ENCODE results near the gene EGFL6.
A peak's percentile ranks its signal among the peaks of the same experiment; 100 is the strongest.
"Not testable (repeated sequence)": the region's sequence is repeated elsewhere in the genome, so short reads cannot be mapped to it uniquely, and the experiment has no call there.

The EGFL6 gene

DNA sequence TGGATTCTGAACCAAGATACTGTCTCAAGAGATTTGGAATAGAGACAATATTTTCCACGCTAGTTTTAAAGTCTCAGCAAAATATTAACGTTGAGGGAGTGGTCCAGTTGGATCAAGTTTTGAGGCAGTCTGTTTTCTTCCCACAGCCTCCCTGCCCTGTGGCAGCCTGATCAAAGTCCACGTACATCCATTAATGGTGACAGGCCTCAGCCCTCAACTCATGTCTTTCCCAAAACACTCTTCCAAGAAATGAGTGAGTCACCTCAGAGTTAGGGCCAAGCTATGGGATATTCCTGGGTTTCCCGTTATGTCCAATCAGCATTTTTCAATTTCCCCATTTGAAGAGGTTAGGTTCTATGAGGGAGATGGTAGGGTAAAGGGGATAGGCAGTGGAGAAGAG is 28.5 kb downstream of the EGFL6 start:
- no peak for DNase-seq (ENCODE audit: low read depth, low spot score)

DNA sequence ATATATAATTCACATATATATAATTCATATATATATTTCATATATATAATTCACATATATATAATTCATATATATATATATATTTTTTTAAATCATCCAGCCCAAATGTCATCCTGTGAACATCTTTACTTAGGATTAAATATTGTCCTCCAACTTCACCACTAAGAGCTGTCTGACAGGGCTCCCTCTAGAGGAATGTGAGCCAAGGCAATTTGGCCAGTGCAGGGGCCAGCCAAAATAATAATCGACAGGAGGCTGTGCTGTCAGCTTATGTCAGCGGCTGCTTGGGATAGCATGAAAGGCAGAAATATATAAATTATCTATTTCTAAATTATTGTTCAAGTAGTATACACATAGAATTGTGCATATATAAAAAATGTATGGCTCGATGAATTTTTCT is 29.5 kb downstream of the EGFL6 start:
- DNase-seq (ENCODE audit: low read depth, low spot score): no peak

DNA sequence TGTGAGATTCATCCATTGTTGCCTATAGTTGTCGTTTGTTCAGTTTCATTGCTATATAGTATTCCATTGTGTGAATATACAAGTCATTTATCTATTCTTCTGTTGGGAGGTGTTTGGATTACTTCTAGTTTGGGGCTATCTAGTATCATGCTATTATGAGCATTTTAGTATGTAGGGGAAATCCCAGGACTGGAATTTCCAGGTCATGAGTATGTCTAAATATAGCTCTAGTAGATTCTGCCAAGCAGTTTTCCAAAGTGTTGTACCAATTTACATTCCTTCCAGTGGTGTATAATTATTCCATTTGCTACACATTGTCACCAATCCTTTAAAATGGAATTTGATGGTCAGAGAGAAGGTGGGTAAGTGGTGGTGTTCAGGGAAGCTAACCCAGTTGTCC is 30.1 kb downstream of the EGFL6 start:
- DNase-seq (ENCODE audit: low read depth, low spot score): no peak

DNA sequence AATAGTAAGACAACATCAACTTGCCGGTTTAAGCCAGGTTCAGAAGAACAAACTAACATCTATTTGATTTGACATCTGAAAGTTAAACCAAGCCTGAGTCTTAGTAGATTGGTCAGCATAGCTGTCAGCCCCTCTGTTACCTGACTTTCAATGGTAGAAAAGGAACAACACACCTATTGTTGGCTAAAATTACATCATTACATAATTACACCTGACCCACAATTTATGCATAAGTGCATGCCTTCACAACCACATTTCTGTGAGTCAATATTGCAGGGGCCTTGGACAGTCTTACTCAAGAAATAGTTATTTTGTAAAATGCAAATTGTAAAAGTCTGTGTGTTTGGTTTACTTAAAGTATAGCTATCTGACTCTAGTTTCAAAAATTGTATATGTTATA is 36.2 kb downstream of the EGFL6 start:
- no peak for DNase-seq (ENCODE audit: low read depth, low spot score)

DNA sequence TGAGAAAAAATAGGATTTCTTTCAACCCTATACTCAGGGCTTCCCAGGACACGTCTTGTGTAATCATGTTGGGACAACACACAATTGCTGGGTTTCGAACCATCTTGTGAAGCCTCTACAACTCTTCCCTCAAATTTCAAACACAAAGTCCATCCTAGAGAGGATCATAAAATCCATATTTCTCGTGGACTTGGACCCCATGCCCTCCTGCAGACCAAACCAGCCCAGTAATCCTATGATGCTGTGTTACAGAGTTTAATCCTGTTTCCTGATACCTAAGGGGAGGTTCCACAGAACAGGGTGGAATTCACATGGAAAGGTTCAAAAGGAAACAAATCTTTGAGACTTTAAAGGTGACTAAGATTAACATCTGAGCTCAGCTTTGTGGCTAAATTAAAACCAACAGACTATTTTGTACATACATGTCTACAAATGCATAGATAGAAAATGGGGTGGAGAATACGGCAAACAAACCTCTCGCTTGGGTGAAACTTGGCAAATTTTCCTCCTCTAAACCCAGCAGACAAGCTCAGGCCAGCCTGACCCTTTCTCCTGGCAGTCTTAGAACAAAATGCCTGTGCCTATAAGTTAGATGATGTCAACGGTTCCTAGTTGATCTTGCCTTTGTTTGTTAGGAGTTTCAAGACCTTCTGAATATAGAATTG is 38.1 kb downstream of the EGFL6 start:
- DNase-seq (ENCODE audit: low read depth, low spot score): no peak

DNA sequence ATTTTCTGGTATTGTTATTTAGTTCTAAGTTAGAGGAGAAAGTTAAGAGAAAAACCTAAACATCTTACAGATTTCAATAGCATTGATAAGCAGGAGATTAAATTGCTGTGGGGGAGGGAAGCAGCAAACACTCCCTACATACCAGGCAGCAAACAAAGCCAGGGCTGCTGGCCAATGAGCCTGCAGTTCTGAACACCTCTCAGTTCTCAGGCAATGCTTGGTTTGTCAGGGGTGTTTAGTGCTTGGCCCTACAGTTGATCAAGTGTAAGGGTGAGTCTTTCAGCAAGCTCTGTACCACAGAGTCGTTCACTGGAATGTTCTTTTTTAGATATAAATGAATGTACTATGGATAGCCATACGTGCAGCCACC is 38.6 kb downstream of the EGFL6 start:
- no peak for DNase-seq (ENCODE audit: low read depth, low spot score)

DNA sequence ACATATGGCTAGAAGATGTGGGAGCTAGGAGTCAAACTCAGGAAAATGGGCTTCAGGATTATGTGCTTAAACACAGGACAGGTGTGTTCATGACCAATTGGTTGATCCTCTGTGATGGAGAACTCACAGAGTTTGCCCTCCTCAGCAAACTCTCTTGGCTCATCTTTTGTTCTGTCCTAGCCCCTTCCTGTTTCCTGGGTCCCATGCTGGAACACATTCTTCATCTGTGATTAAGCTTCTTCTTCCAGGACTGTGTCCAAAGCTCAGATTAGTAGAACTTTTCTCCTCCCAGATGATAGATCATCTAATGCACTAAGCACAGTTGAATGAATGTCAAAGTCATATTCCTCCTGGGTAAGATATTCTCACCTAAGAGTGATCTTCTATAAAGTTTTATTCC is 44.8 kb downstream of the EGFL6 start:
- no peak for DNase-seq (ENCODE audit: low read depth, low spot score)

DNA sequence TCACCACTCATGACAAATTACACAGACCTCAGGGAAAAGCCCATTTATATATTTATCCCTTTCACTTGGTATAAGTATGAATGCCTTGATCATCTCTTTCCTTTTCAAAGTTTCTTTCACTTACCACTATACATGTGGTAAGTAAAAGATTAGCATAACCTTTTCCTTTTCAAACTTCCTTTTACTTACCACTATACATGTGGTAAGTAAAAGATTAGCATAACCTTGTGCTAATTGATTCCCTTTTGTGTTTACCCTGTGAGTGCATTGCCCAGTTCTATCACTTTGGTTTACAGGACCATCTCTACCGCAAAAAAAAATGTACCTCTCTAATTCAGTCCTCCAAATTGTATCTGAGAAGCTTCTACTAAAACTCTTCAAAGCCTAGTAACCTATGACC is 50.8 kb downstream of the EGFL6 start:
- no peak for DNase-seq (ENCODE audit: low read depth, low spot score)

DNA sequence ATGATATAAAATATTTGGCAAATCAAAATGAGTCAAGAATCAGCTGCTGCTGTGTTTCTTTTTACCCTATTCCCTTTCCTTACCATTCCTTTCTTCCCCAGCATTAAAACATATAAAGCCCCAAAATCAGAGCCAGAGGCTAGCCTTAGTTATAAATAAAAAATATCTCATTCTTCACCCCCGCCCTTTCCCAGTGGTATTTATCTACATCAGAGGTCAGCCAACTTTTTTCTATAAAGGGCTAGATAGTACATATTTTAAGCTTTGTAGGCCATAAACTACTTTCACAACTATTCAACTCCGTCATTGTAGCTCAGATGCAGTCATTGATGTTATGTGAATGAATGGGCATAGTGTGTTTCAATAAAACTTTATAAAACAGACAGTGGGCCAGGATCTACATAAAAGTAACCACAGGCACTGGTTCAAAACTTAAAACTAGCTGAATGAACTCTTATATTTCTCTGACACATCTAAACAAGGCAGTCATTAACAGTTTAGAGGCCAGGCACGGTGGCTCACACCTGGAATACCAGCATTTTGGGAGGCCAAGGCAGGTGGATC is 53.1 kb downstream of the EGFL6 start:
- no peak for DNase-seq (ENCODE audit: low read depth, low spot score)

DNA sequence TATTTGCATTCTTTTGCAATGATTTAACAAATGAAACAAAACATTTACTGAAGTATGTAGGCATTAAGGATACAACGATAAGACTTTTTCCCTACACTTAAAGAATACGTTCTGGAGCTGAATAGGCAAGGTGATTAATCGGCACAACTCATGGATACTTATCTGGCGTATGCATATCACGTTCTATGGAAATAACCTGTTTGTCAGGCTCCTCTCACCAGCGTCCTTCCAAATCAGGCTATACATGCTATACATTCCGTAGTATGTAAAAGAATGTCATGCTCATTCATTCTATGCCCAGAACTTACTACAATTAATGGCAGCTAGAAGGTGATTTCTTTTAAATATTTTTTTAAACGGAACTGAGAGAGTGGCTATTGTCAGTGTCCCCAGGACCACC is 57.9 kb downstream of the EGFL6 start:
- no peak for DNase-seq (ENCODE audit: low read depth, low spot score)

DNA sequence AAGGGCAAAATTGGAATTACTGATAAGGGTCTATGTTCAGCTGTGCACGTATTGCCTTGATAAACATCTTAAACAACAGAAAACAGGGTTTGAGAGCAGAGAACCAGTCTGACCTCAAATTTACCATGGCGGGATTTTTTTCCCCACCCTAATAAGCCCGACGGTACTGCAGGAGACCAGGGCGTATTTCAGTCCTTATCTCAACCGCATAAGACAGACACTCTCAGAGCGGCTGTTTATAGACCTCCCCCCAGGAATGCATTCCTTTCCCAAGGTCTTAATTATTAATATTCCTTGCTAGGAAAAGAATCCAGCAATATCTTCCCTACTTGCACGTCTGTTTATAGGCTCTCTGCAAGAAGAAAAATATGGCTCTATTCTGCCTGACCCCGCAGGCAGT is 67.8 kb downstream of the EGFL6 start:
- DNase-seq (ENCODE audit: low read depth, low spot score): not testable (repeated sequence)

DNA sequence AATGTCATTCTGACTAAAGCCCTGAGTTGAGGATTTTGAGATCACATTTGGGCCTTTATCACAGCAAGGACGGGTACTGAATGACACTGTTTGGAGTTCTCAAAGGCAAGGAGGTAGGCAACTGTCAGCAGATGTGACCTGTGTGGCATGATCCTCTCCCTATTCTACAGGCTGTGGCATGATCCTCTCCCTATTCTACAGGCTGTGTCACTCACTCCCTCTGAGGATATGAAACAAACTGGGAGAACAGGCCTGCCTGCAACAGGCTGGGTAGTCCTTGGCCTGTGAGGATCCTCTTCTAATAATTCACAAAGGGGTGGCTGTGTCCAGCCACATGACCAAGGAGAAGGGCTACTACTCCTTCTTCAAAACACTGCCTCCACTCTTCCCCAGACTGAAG is 68.6 kb downstream of the EGFL6 start:
- DNase-seq (ENCODE audit: low read depth, low spot score): no peak

DNA sequence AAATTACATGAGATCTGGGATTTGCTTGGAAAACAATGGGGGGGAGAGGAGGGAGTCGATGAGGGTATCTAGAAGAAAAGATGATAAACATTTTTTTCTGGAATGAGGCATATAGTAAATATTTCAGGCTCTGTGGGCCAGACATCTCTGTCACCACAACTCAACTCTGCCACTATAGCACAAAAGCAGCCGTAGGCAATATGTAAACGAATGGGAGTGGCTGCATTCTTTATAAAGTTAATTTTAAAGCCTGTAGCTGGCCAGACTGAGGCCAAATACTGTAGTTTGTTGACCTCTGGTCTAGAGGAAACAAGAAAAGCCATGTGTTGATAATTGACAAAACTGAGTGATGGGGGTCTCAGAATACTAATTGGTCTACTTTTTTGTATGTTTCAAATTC is 69.4 kb downstream of the EGFL6 start:
- DNase-seq (ENCODE audit: low read depth, low spot score): no peak

DNA sequence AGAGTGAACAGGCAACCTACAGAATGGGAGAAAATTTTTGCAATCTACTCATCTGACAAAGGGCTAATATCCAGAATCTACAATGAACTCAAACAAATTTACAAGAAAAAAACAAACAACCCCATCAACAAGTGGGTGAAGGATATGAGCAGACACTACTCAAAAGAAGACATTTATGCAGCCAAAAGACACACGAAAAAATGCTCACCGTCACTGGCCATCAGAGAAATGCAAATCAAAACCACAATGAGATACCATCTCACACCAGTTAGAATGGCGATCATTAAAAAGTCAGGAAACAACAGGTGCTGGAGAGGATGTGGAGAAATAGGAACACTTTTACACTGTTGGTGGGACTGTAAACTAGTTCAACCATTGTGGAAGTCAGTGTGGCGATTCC is 72.3 kb downstream of the EGFL6 start:
- DNase-seq (ENCODE audit: low read depth, low spot score): not testable (repeated sequence)

DNA sequence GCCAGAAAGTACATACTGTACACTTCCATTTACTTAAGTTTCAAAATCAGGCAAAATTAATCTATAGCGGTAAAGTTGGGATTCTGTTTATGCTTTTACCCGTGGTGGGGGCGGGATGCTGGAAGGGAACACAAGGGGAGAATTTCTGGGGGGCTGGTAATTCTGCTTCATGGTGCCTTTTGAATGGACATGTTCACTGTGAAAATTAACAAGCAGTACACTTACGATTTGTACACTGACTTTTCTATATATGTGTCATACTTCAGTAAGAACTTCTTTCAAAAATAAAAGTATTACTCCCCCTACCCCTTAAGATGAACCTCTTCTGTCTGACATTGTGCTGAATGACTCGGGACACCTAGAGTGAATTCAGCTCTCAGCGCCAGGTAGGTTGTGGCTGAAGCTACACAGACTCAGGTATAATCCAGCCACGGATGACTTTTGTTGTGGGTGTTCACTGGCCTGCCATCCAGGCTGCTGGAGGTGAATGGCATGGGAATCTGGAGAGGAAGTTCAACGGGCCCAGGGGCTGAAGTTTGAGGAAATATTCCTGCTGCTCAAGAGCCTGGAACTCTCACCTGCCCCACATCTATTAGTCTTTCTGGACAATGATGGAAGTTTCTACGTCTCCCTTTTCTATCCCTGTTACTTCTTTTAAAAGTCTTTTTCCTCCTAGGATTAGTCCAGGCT is 76.2 kb downstream of the EGFL6 start:
- no peak for DNase-seq (ENCODE audit: low read depth, low spot score)

DNA sequence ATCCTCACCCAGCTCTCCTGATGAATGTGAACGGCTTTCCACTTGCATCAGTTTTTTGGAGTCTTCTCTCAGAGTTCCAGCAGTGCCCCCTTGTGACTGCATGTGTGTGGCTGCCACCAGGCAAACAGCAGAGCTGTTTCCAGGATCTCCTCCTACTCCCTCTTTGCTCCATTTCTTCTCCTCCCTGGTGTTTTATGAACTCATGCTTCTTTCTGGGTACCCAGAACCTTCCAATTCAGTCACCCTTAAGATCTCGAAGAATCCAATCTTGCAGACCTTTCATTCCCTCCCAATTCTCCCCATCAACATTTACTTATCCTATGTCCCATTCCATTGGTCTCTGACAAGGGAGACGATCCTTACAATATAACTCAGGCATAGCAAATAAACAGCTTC is 76.8 kb downstream of the EGFL6 start:
- DNase-seq (ENCODE audit: low read depth, low spot score): no peak

DNA sequence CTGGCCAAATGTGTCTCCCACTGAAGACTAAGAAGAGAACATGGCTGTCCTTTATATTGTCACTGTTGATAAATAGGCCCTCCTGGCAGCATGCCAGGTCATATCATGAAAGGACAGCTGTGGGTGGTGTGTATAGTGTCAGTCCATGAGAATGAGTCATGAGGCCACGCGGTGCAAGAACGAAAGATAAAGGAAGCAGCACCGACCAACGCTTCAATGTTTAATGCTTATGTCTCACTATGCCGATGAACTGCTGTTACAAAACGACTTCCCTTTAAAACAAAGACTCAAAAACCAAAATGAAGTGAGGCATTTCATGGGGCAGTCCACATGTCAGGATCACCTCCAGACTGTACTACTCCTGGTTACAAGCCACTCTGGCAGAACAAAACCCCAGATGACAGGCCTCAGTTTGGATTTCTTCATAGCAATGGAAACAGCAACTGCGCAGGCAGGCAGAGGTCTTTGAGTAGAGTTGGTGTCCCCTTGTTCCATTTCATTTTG is 78.4 kb downstream of the EGFL6 start:
- peak; percentile 30 for DNase-seq (ENCODE audit: low read depth, low spot score)

DNA sequence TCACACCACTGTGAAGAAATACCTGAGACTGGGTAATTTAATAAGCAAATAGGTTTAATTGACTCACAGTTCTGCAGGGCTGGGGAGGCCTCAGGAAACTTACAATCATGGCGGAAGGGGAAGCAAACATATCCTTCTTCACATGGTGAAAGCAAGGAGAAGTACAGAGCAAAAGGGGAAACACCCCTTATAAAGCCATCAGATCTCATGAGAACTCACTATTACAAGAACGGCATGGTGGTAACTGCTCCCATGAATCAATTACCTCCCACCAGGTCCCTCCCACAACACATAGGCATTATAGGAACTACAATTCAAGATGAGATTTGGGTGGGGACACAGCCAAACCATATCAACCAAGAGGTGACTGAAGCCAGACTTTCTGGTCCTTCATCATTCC is 78.9 kb downstream of the EGFL6 start:
- DNase-seq (ENCODE audit: low read depth, low spot score): not testable (repeated sequence)

DNA sequence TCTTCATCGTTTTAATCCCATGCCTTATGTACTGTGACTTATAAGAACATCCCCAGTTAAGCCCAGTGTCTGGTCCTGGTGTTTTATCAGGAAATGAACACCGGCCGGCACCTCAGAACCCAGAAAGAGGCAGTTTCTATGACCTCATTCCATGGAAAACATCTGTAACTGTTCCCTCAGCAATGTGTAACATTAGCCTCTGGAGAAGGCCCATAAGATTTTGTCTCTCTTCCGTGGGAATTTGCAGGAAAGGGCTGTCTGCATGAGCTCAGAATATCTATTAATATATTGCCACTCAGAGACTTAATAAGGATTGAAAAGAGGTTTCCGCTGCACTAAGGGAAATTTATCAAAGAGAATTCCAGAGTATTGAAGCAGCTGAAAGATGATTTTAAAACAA is 80.4 kb downstream of the EGFL6 start:
- no peak for DNase-seq (ENCODE audit: low read depth, low spot score)

DNA sequence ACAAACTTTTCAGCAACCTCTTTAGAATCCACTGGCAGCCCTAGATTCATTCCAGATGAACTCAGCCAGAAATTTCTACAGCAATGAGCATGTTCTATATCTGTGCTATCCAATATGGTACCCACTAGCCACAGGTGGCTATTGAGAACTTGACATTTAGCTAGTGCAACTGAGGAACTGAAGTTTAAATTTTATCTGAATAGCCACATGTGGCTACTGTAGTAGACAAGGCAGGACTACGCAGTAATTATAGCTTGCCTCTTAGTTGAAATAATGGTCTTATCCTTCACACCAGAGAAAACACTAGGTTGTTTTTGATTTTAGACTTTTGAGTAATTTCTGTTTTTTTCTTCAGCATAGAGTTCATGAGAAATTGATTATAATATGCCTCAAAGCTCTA is 80.9 kb downstream of the EGFL6 start:
- DNase-seq (ENCODE audit: low read depth, low spot score): no peak

DNA sequence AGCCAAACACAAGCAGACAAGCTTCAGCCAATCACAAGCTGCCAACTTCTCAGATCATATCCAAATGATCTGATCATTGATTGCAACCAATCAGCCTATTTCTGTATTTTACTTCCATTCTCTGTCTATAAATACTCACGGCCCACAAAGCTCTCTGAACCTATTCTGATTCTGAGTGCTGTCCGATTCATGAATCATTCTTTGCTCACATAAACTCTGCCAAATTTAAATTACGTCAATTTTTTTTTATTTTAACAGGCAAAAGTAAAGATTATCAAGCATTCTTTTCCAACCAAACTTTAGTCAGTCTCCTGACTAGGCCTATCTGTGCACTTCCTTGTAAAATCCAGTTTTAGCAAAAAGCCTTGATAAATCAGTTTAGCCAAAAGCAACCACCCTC is 81.7 kb downstream of the EGFL6 start:
- DNase-seq (ENCODE audit: low read depth, low spot score): no peak

DNA sequence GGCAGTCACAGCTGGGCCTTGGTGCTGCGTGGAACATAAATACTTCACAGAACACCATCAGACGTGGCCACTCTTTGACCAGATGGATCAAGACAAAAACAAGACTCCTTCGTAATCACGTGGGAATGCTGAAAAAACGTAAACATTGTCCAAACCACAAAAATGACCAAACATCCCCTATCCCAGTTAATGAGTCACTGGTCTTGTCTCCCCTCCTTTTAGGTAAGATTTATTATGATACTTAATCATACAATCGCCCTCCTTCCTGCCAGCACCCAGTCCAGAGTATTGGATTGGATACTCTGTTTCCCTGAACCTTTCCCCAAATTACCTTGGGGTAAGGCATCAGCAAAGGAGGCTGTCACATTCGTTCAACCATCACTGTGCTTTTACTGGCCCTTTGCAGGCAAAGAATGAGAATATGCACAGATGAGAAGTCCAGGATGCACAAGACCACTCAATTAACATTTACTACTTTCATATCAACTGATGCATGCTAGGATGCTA is 82.9 kb downstream of the EGFL6 start:
- DNase-seq (ENCODE audit: low read depth, low spot score): no peak
